HepG2 (cell line): ENCODE measurements around the gene MC1R. TPM values are rescaled to one million over a fixed set of nuclear protein-coding genes. Genes with fewer than 3 reads are reported as not detected.
A peak's percentile ranks its signal among the peaks of the same experiment; 100 is the strongest.

Source experiments
- CAMTA2 ChIP-seq: sonication (generic); formaldehyde crosslinking; IDR thresholded peaks from 2 replicates; pipeline ENCODE4 v1.4.0; 2020; ENCODE audit warnings: mild to moderate bottlenecking, missing genetic modification reagents, borderline replicate concordance
- CENPBD1 ChIP-seq: sonication (generic); formaldehyde crosslinking; IDR thresholded peaks from 2 replicates; pipeline ENCODE4 v1.8.0; 2022; ENCODE audit warnings: missing genetic modification reagents, low read depth, mild to moderate bottlenecking, borderline replicate concordance
- HNRNPL ChIP-seq: fragments of 200-400 bp; formaldehyde crosslinking; IDR thresholded peaks from 2 replicates; pipeline ENCODE4 v1.6.1; 2017; ENCODE audit warnings: mild to moderate bottlenecking, low read depth, low read length
- JDP2 ChIP-seq: sonication (generic); formaldehyde crosslinking; IDR thresholded peaks from 2 replicates; pipeline ENCODE4 v1.8.1; 2022; ENCODE audit warnings: missing genetic modification reagents, borderline replicate concordance
- KDM5A ChIP-seq: fragments of 200-600 bp; sonication (generic); IDR thresholded peaks from 2 replicates; pipeline ENCODE4 v1.7.0; 2018; ENCODE audit warnings: antibody characterized with exemption, mild to moderate bottlenecking, low read length, borderline replicate concordance
- MAZ ChIP-seq, 2 experiments: sonication (generic) in 1 of 2; formaldehyde crosslinking in 1 of 2; IDR thresholded peaks; 2 replicates each; pipeline versions ENCODE4 v1.5.0 to v1.6.1; 2012 to 2020; ENCODE audit warnings: low read depth in 2 of 2, mild to moderate bottlenecking in 2 of 2, borderline replicate concordance in 1 of 2, improper control_type of control experiment in 1 of 2, low read length in 1 of 2, missing genetic modification reagents in 1 of 2, moderate library complexity in 1 of 2
- NCOA2 ChIP-seq: sonication (generic); formaldehyde crosslinking; IDR thresholded peaks from 2 replicates; pipeline ENCODE4 v1.8.0; 2022; ENCODE audit warnings: inconsistent platforms
- PRMT3 ChIP-seq: sonication (generic); formaldehyde crosslinking; IDR thresholded peaks from 2 replicates; pipeline ENCODE4 v1.8.1; 2022; ENCODE audit warnings: low read depth, mild to moderate bottlenecking, moderate library complexity, missing genetic modification reagents, borderline replicate concordance
- TEAD2 ChIP-seq: sonication (generic); formaldehyde crosslinking; IDR thresholded peaks from 2 replicates; pipeline ENCODE4 v1.9.0; 2021; ENCODE audit warnings: missing genetic modification reagents
- TOE1 ChIP-seq: sonication (generic); formaldehyde crosslinking; IDR thresholded peaks from 2 replicates; pipeline ENCODE4 v1.4.0; 2020; ENCODE audit warnings: mild to moderate bottlenecking, missing genetic modification reagents
- ZBTB33 ChIP-seq: sonication (generic); formaldehyde crosslinking; IDR thresholded peaks from 2 replicates; pipeline ENCODE4 v1.4.0; 2020; ENCODE audit warnings: missing genetic modification reagents
- ZFP36 ChIP-seq: fragments of 150-350 bp; IDR thresholded peaks from 2 replicates; pipeline ENCODE4 v1.6.1; 2018; ENCODE audit warnings: borderline replicate concordance, low read length, low read depth; ENCODE audit not compliant: partially characterized antibody
- ZNF124 ChIP-seq: sonication (generic); formaldehyde crosslinking; IDR thresholded peaks from 2 replicates; pipeline ENCODE4 v1.4.0; 2020; ENCODE audit warnings: missing genetic modification reagents
- ZNF136 ChIP-seq: sonication (generic); formaldehyde crosslinking; IDR thresholded peaks from 2 replicates; pipeline ENCODE4 v1.8.1; 2022; ENCODE audit warnings: low read depth, mild to moderate bottlenecking, moderate library complexity, missing genetic modification reagents
- ZNF646 ChIP-seq: sonication (generic); formaldehyde crosslinking; IDR thresholded peaks from 2 replicates; pipeline ENCODE4 v1.9.0; 2021; ENCODE audit warnings: mild to moderate bottlenecking, missing genetic modification reagents
- ZNF878 ChIP-seq: sonication (generic); formaldehyde crosslinking; IDR thresholded peaks from 2 replicates; pipeline ENCODE4 v1.8.1; 2023; ENCODE audit warnings: mild to moderate bottlenecking, missing genetic modification reagents, moderate library complexity
- polyA plus RNA-seq, 8 experiments: library from polyadenylated mRNA; depleted of rRNA in 3 of 8; stranded (reverse) in 7 of 8; unstranded in 1 of 8; fragments of >200 nt; fragmentation: Illumina TruSeq in 4 of 8; extraction: Trizol in 4 of 8; gene quantifications; 2 replicates each; pipeline versions ENCODE4 v1.2.1 to v1.2.3, GENCODE V29; 2011 to 2016; ENCODE audit warnings: low read depth in 4 of 8, missing spikeins in 1 of 8, mixed read lengths in 1 of 8; ENCODE audit not compliant: insufficient read depth in 1 of 8
- total RNA-seq, 5 experiments: library from RNA; depleted of rRNA; stranded (reverse); fragments of >200 nt; fragmentation: Illumina TruSeq; extraction: Trizol; gene quantifications; 2 replicates each; pipeline ENCODE4 v1.2.3, GENCODE V29; 2016; ENCODE audit warnings: low read depth in 1 of 5

Gene MC1R
- total and polyA plus RNA-seq, 2 of the 13 experiments (the other 11 are each of a cell fraction or from before 2014, with no cell fraction given), result 9.1 to 14.8 TPM

GRCh38 chr16:89922884-89923639, 4.4 kb downstream of the MC1R start, which contains the start of gene TUBB3 (continued):
- TF ChIP-seq CENPBD1, result no peak; the same call in 1 of the 2 replicates
- TF ChIP-seq TOE1 (CRISPR knock-in tag), result no peak; the same call in 1 of the 2 replicates
- TF ChIP-seq ZFP36, result no peak
- 0 out of 2 replicates have a peak, but pooled peaks have one; percentile 63 for TF ChIP-seq PRMT3 (CRISPR knock-in tag)
- peak; percentile 85; the same call in 1 of the 2 replicates for TF ChIP-seq CAMTA2 (CRISPR knock-in tag)
- TF ChIP-seq ZBTB33, result no peak
- no peak for TF ChIP-seq ZNF124
- no peak; the same call in 1 of the 2 replicates for TF ChIP-seq NCOA2 (CRISPR knock-in tag)
- no peak for TF ChIP-seq ZNF878 (CRISPR knock-in tag)
- TF ChIP-seq JDP2, result peak; percentile 16; the same call in 1 of the 2 replicates
- peak; percentile 94 for TF ChIP-seq MAZ (IDR thresholded peaks at IDR 0.05; ENCODE audit: borderline replicate concordance, low read depth, low read length)
- peak; percentile 94 for TF ChIP-seq MAZ (CRISPR knock-in tag; IDR thresholded peaks at IDR 0.05; ENCODE audit: low read depth)
- no peak for TF ChIP-seq ZNF646 (CRISPR knock-in tag)
- peak; percentile 32; the same call in 1 of the 2 replicates for TF ChIP-seq KDM5A
- 0 out of 2 replicates have a peak, but pooled peaks have one; percentile 20 for TF ChIP-seq HNRNPL
- no peak for TF ChIP-seq ZNF136 (CRISPR knock-in tag)
- TF ChIP-seq TEAD2 (CRISPR knock-in tag), result no peak
